Measurements from ENCODE around the gene SBK2. TPM values are rescaled to one million over a fixed set of nuclear protein-coding genes. Genes with fewer than 3 reads are reported as not detected.

SBK2 gene
- total RNA-seq, 1 experiment from 2014 or later = 3.5 TPM

- no TSS peak for BruUV-seq (replicated peaks)
- no peaks in the 10 kb centered on the region for H3K36me3 ChIP-seq (ENCODE audit: low read depth)
- TF ChIP-seq EZH2 (IDR thresholded peaks at IDR 0.05; ENCODE audit: low read depth) = no peak
- TF ChIP-seq CTCF (conservative IDR thresholded peaks at IDR 0.05) = no peak
- no peak overlapping the region for H3K4me2 ChIP-seq
- no peak overlapping the region for H3K4me3 ChIP-seq
- peaks cover 7% of the 10 kb centered on the region; the same call in 1 of the 2 replicates for H3K79me2 ChIP-seq (ENCODE audit: low read depth)
- no peaks in the 10 kb centered on the region for H3K9me2 ChIP-seq (ENCODE audit: insufficient read depth)
- H4K20me1 ChIP-seq (ENCODE audit: insufficient read depth) = no peaks in the 10 kb centered on the region
- H3K27me3 ChIP-seq (ENCODE audit: insufficient read depth, low read depth) = no peaks in the 10 kb centered on the region
- ChIA-PET CTCF (interaction anchor here (0.6 kb wide), 1 partner anchor 66 kb away, joined by 3 read pairs; no protein-coding TSS in a partner anchor), POLR2A (ENCODE audit: unreplicated experiment) (interaction anchor here (0.5 kb wide), 1 partner anchor 26 kb away, joined by 12 read pairs; no protein-coding TSS in a partner anchor)
- no peak overlapping the region for H2AFZ ChIP-seq
- no peak for DNase-seq
- intact Hi-C loops (cut with micrococcal nuclease; ENCODE audit: unreplicated experiment) = no loop called here
- peaks cover 40% of the 10 kb centered on the region for H3F3A ChIP-seq (ENCODE audit: insufficient read depth, low read depth)
- peaks cover 46% of the 10 kb centered on the region for H3K4me1 ChIP-seq (replicated peaks; ENCODE audit: insufficient read depth)
- no peaks in the 10 kb centered on the region for H3K9me3 ChIP-seq (ENCODE audit: insufficient read depth, low read depth)
- no peak overlapping the region for H3K27ac ChIP-seq
Measured at GRCh38 chr19:55541091-55541490, 4.2 kb upstream of the SBK2 start.

GRCh38 chr19:55540619-55541018 lies 3.7 kb upstream of the SBK2 start:
- ChIA-PET CTCF (interaction anchor here (0.5 kb wide), 1 partner anchor 424 kb away, joined by 5 read pairs; no protein-coding TSS in a partner anchor), POLR2A (ENCODE audit: unreplicated experiment) (no interaction called here)
- H3K4me1 ChIP-seq (replicated peaks; ENCODE audit: insufficient read depth) = peaks cover 41% of the 10 kb centered on the region
- no peaks in the 10 kb centered on the region for H3K9me3 ChIP-seq (ENCODE audit: insufficient read depth, low read depth)
- H2AFZ ChIP-seq = no peak overlapping the region
- H4K20me1 ChIP-seq (ENCODE audit: insufficient read depth) = no peaks in the 10 kb centered on the region
- intact Hi-C loops (cut with micrococcal nuclease; ENCODE audit: unreplicated experiment) = no loop called here
- H3K4me2 ChIP-seq = no peak overlapping the region
- BruUV-seq (replicated peaks) = no TSS peak
- H3K36me3 ChIP-seq (ENCODE audit: low read depth) = no peaks in the 10 kb centered on the region
- no peak for DNase-seq
- no peaks in the 10 kb centered on the region for H3K27me3 ChIP-seq (ENCODE audit: insufficient read depth, low read depth)
- H3F3A ChIP-seq (ENCODE audit: insufficient read depth, low read depth) = peaks cover 40% of the 10 kb centered on the region
- TF ChIP-seq EZH2 (IDR thresholded peaks at IDR 0.05; ENCODE audit: low read depth) (no peak), CTCF (conservative IDR thresholded peaks at IDR 0.05) (no peak)
- H3K9me2 ChIP-seq (ENCODE audit: insufficient read depth) = no peaks in the 10 kb centered on the region
- peaks cover 5% of the 10 kb centered on the region; the same call in 1 of the 2 replicates for H3K79me2 ChIP-seq (ENCODE audit: low read depth)
- H3K27ac ChIP-seq = no peak overlapping the region
- H3K4me3 ChIP-seq = no peak overlapping the region

GRCh38 chr19:55539090-55539984 lies 2.4 kb upstream of the SBK2 start:
- H3K27ac ChIP-seq = no peak overlapping the region
- no TSS peak for BruUV-seq (replicated peaks)
- intact Hi-C loops (cut with micrococcal nuclease; ENCODE audit: unreplicated experiment) = no loop called here
- H3K79me2 ChIP-seq (ENCODE audit: low read depth) = no peaks in the 10 kb centered on the region
- H3K9me3 ChIP-seq (ENCODE audit: insufficient read depth, low read depth) = no peaks in the 10 kb centered on the region
- H3F3A ChIP-seq (ENCODE audit: insufficient read depth, low read depth) = peaks cover 40% of the 10 kb centered on the region
- no peaks in the 10 kb centered on the region for H3K36me3 ChIP-seq (ENCODE audit: low read depth)
- no peak for DNase-seq
- no peaks in the 10 kb centered on the region for H3K9me2 ChIP-seq (ENCODE audit: insufficient read depth)
- no peaks in the 10 kb centered on the region for H4K20me1 ChIP-seq (ENCODE audit: insufficient read depth)
- H3K4me1 ChIP-seq (replicated peaks; ENCODE audit: insufficient read depth) = peaks cover 28% of the 10 kb centered on the region
- no peak overlapping the region for H3K4me3 ChIP-seq
- TF ChIP-seq CTCF (conservative IDR thresholded peaks at IDR 0.05) = no peak
- no peak for TF ChIP-seq EZH2 (IDR thresholded peaks at IDR 0.05; ENCODE audit: low read depth)
- ChIA-PET CTCF (no interaction called here), POLR2A (ENCODE audit: unreplicated experiment) (no interaction called here)
- no peak overlapping the region for H3K4me2 ChIP-seq
- H2AFZ ChIP-seq = no peak overlapping the region
- H3K27me3 ChIP-seq (ENCODE audit: insufficient read depth, low read depth) = no peaks in the 10 kb centered on the region

Measured in PC-9 (cell line).